Tibial nerve (tissue), 3 donors: ENCODE data around the gene SOX8.

Source experiments
- CTCF ChIP-seq, 5 experiments: fragments of 200-600 bp in 3 of 5; fragments of 450-650 bp in 2 of 5; sonication (generic) in 3 of 5; IDR thresholded peaks; one replicate each; pipeline ENCODE4 v1.5.1; 2016 to 2019; ENCODE audit warnings: antibody characterized with exemption in 5 of 5, mild to moderate bottlenecking in 3 of 5, moderate library complexity in 2 of 5
- POLR2A ChIP-seq, 2 donors: fragments of 450-650 bp; IDR thresholded peaks; one replicate each; pipeline ENCODE4 v1.6.1; 2017; ENCODE audit warnings: antibody characterized with exemption in 2 of 2, mild to moderate bottlenecking in 2 of 2, moderate library complexity in 2 of 2

DNA sequence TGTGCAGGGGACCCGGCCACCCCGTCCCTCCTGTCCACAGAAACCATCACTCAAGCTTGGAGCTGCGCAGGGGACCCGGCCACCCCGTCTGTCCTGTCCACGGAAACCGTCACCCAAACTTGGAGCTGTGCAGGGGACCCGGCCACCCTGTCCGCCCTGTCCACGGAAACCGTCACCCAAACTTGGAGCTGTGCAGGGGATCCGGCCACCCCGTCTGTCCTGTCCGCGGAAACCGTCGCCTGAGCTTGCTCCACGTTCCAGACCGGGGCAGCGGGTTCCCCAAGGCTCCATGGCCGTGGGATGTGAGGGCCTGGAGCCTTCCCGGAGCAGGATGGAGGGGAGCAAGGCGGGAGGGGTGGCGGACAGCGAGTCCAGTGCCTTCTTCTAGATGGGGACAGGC is 25.2 kb downstream of the SOX8 start:
- no peak for TF ChIP-seq CTCF (IDR thresholded peaks at IDR 0.05)
- no peak for TF ChIP-seq POLR2A (IDR thresholded peaks at IDR 0.05)
